Chondrocyte (in vitro differentiated cells): Measurements from ENCODE around the gene HOGA1. TPM values are rescaled to one million over a fixed set of nuclear protein-coding genes. Genes with fewer than 3 reads are reported as not detected.
"Not testable (repeated sequence)": the region's sequence is repeated elsewhere in the genome, so short reads cannot be mapped to it uniquely, and the experiment has no call there.

Source experiments
- DNase-seq: peaks from one replicate; pipeline ENCODE4 v3.0.0; 2021; ENCODE audit warnings: mixed read lengths, low spot score
- H3K27ac Mint-ChIP-seq: one replicate; pipeline ENCODE4 v1.8.0; 2021; ENCODE audit warnings: mild to moderate bottlenecking, moderate library complexity, mixed read lengths; ENCODE audit not compliant: unreplicated experiment
- H3K27me3 Mint-ChIP-seq: 2 replicates; pipeline ENCODE4 v1.8.0; 2021; ENCODE audit warnings: low read depth, mixed read lengths
- H3K36me3 Mint-ChIP-seq: 2 replicates; pipeline ENCODE4 v1.8.0; 2021; ENCODE audit warnings: low read depth, mixed read lengths
- H3K4me1 Mint-ChIP-seq: 2 replicates; pipeline ENCODE4 v1.8.0; 2021; ENCODE audit warnings: low read depth, mild to moderate bottlenecking, mixed read lengths
- H3K4me3 Mint-ChIP-seq: one replicate; pipeline ENCODE4 v1.8.0; 2021; ENCODE audit warnings: mild to moderate bottlenecking, moderate library complexity, mixed read lengths; ENCODE audit not compliant: unreplicated experiment
- H3K9me3 Mint-ChIP-seq: 2 replicates; pipeline ENCODE4 v1.8.0; 2021; ENCODE audit warnings: low read depth, mixed read lengths
- CTCF ChIP-seq: fragments of 200-600 bp; sonication (generic); IDR thresholded peaks from 2 replicates; pipeline ENCODE4 v1.5.0; 2021; ENCODE audit warnings: antibody characterized with exemption, mild to moderate bottlenecking, moderate library complexity
- total RNA-seq: library from RNA; stranded (reverse); gene quantifications from 3 replicates; pipeline ENCODE4 v1.2.1, GENCODE V29; 2021

Gene HOGA1
- total RNA-seq, 1 donor from 2014 or later: 0.12 TPM

GRCh38 chr10:97550336-97551149 is 33.6 kb upstream of the HOGA1 start:
- H3K36me3 Mint-ChIP-seq: no peaks in the 10 kb centered on the region
- peaks cover 53% of the 10 kb centered on the region for H3K4me1 Mint-ChIP-seq
- H3K4me3 Mint-ChIP-seq: no peak overlapping the region
- H3K27me3 Mint-ChIP-seq: no peaks in the 10 kb centered on the region
- peak; percentile 81 for DNase-seq
- peak overlapping the region; percentile 89 for H3K27ac Mint-ChIP-seq
- peaks cover 3% of the 10 kb centered on the region for H3K9me3 Mint-ChIP-seq
- TF ChIP-seq CTCF: no peak

GRCh38 chr10:97551271-97551670 is 32.9 kb upstream of the HOGA1 start:
- Mint-ChIP-seq H3K4me1 (peaks cover 53% of the 10 kb centered on the region), H3K27me3 (no peaks in the 10 kb centered on the region), H3K36me3 (peaks cover 3% of the 10 kb centered on the region), H3K27ac (peak overlapping the region; percentile 13), H3K9me3 (peaks cover 7% of the 10 kb centered on the region), H3K4me3 (no peak overlapping the region)
- no peak for TF ChIP-seq CTCF
- DNase-seq: peak; percentile 53

- DNase-seq: peak; percentile 69
- Mint-ChIP-seq H3K27me3 (no peaks in the 10 kb centered on the region), H3K4me1 (peaks cover 33% of the 10 kb centered on the region), H3K4me3 (no peak overlapping the region), H3K27ac (no peak overlapping the region), H3K9me3 (peaks cover 7% of the 10 kb centered on the region), H3K36me3 (peaks cover 4% of the 10 kb centered on the region)
- TF ChIP-seq CTCF: peak; percentile 89
Measured at GRCh38 chr10:97553575-97554031, 30.6 kb upstream of the HOGA1 start.

- DNase-seq, H3K36me3 Mint-ChIP-seq, H3K9me3 Mint-ChIP-seq, H3K4me3 Mint-ChIP-seq, H3K27me3 Mint-ChIP-seq, H3K27ac Mint-ChIP-seq: not testable (repeated sequence)
- peaks cover 27% of the 10 kb centered on the region for H3K4me1 Mint-ChIP-seq
Measured at GRCh38 chr10:97554336-97554735, 29.9 kb upstream of the HOGA1 start.

- not testable (repeated sequence) for H3K27me3 Mint-ChIP-seq, H3K36me3 Mint-ChIP-seq, DNase-seq, H3K27ac Mint-ChIP-seq, H3K4me3 Mint-ChIP-seq, H3K9me3 Mint-ChIP-seq
- peaks cover 21% of the 10 kb centered on the region for H3K4me1 Mint-ChIP-seq
Measured at GRCh38 chr10:97555541-97555940, 28.6 kb upstream of the HOGA1 start.

- Mint-ChIP-seq H3K27ac (peak overlapping the region; percentile 85), H3K4me1 (peaks cover 25% of the 10 kb centered on the region), H3K4me3 (peak overlapping the region; percentile 63)
- DNase-seq: peak; percentile 53
- not testable (repeated sequence) for H3K36me3 Mint-ChIP-seq, H3K27me3 Mint-ChIP-seq, H3K9me3 Mint-ChIP-seq
Measured at GRCh38 chr10:97560731-97561381, 23.3 kb upstream of the HOGA1 start.

GRCh38 chr10:97561386-97562077 is 22.7 kb upstream of the HOGA1 start:
- H3K36me3 Mint-ChIP-seq, H3K9me3 Mint-ChIP-seq, DNase-seq, H3K27me3 Mint-ChIP-seq: not testable (repeated sequence)
- peaks cover 27% of the 10 kb centered on the region for H3K4me1 Mint-ChIP-seq
- H3K27ac Mint-ChIP-seq: peak overlapping the region; percentile 85
- peak overlapping the region; percentile 63 for H3K4me3 Mint-ChIP-seq

GRCh38 chr10:97562329-97562728 is 21.9 kb upstream of the HOGA1 start:
- not testable (repeated sequence) for H3K9me3 Mint-ChIP-seq, H3K4me3 Mint-ChIP-seq, DNase-seq, H3K27ac Mint-ChIP-seq, H3K27me3 Mint-ChIP-seq, H3K36me3 Mint-ChIP-seq
- H3K4me1 Mint-ChIP-seq: peaks cover 31% of the 10 kb centered on the region
